BE2C (cell line): ENCODE data around the gene PARD3B.
A peak's percentile ranks its signal among the peaks of the same experiment; 100 is the strongest.

ENCODE experiments used
- DNase-seq: peaks from one replicate; pipeline ENCODE4 v3.0.0-alpha.2; 2020
- H3K27me3 ChIP-seq: fragments of 250-450 bp; sonication (Bioruptor Pico); 2 replicates; pipeline ENCODE4 v1.5.1; 2020; ENCODE audit warnings: mild to moderate bottlenecking
- H3K36me3 ChIP-seq: fragments of 250-450 bp; sonication (Bioruptor Pico); 2 replicates; pipeline ENCODE4 v1.5.1; 2020; ENCODE audit warnings: mild to moderate bottlenecking
- H3K4me1 ChIP-seq: fragments of 250-450 bp; sonication (Bioruptor Pico); 2 replicates; pipeline ENCODE4 v1.5.1; 2020
- H3K4me3 ChIP-seq: 2 replicates; pipeline ENCODE4 v1.5.1; 2011; ENCODE audit warnings: low read depth, low read length
- H3K9me3 ChIP-seq: fragments of 250-450 bp; sonication (Bioruptor Pico); 2 replicates; pipeline ENCODE4 v1.5.1; 2020
- TF ChIP-seq, protein P1 (sequence below): IDR thresholded peaks from 2 replicates; pipeline ENCODE4 v1.5.1; 2012; ENCODE audit warnings: mild to moderate bottlenecking, low read depth, low read length

Gene PARD3B

DNA sequence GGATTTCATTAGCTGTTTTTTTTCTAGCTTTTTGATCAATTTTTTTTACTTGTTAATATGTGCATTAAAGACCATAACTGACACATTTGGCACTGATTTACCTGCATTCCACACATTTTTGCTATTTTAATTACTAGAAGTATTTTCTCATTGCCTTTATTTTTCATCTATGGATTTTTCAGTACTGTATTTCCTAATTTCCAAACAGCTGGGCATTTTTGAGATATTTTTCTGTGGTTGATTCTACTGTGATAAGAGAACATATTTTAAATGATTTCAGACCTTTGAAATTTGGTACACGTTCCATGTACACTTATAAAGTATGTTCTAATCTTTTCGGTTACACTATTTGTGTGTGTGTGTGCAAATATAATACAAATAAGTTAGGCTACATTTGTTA, 135.3 kb downstream of the PARD3B start:
- Histone ChIP-seq H3K4me1 (no peaks in the 10 kb centered on the region), H3K27me3 (no peaks in the 10 kb centered on the region), H3K9me3 (no peaks in the 10 kb centered on the region), H3K4me3 (no peak overlapping the region), H3K36me3 (no peaks in the 10 kb centered on the region)
- TF ChIP-seq, protein P1, sequence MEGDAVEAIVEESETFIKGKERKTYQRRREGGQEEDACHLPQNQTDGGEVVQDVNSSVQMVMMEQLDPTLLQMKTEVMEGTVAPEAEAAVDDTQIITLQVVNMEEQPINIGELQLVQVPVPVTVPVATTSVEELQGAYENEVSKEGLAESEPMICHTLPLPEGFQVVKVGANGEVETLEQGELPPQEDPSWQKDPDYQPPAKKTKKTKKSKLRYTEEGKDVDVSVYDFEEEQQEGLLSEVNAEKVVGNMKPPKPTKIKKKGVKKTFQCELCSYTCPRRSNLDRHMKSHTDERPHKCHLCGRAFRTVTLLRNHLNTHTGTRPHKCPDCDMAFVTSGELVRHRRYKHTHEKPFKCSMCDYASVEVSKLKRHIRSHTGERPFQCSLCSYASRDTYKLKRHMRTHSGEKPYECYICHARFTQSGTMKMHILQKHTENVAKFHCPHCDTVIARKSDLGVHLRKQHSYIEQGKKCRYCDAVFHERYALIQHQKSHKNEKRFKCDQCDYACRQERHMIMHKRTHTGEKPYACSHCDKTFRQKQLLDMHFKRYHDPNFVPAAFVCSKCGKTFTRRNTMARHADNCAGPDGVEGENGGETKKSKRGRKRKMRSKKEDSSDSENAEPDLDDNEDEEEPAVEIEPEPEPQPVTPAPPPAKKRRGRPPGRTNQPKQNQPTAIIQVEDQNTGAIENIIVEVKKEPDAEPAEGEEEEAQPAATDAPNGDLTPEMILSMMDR = no peak
- no peak for DNase-seq

DNA sequence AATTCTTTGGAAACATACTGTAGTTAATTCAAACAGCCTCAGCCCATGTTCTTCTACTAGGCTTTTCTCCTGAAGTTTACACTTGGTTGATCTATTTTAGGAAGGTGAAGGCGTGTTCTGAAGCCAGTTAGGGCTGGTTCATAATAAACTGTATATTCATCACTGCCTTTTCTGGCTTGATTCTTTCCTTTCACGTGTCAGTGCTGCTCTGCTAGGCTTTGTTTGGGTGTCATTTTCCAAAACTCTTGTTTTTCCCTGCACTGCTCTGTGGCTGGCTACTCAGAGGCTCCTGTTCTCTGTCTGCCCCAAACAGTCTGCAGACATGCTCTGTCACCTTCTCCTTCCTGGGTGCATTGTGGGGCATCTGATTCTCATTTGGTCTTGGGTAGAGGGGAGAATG, 136.1 kb downstream of the PARD3B start:
- Histone ChIP-seq H3K9me3 (no peaks in the 10 kb centered on the region), H3K36me3 (no peaks in the 10 kb centered on the region), H3K4me3 (no peak overlapping the region), H3K27me3 (no peaks in the 10 kb centered on the region), H3K4me1 (no peaks in the 10 kb centered on the region)
- DNase-seq = no peak
- TF ChIP-seq, protein P1 = no peak

DNA sequence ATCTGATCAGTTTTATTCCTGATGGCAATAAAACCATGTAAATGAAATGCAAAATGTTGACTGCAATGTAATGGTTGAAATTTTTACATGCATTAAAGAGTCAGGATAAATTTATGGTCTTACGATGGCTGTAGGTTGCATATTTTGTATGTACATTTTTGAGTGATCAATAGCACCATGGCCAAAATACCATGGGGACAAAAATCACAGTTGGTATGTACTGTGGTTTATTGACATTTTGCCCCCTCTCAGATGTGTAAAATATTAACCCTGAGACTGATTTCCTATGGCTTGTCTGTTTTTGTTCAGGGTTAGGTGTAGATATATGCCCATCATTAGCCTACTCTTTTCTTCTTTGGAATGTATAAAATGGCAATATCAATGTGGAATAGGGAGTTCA, 138.1 kb downstream of the PARD3B start:
- TF ChIP-seq, protein P1 = no peak
- DNase-seq = no peak
- Histone ChIP-seq H3K4me1 (no peaks in the 10 kb centered on the region), H3K4me3 (no peak overlapping the region), H3K36me3 (no peaks in the 10 kb centered on the region), H3K27me3 (no peaks in the 10 kb centered on the region), H3K9me3 (no peaks in the 10 kb centered on the region)

DNA sequence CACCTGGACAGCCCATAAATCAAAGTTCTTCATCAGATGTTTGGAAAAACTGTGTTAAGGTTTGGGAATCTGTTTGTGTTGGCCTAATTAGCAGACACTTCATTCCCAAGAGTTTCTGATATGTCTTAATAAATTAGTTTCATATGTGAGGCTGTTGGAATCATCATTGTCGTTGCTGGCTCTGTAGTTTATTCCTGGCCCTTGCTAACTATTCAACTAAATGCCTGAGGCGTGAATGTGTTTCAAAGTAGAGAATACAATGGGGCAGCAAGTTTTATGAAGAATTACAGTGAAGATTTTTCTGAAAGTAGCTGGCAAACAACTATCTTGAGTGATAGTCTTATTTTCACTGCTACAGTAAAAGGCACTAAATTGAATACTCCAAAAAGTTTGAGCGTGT, 141.1 kb downstream of the PARD3B start:
- Histone ChIP-seq H3K9me3 (no peaks in the 10 kb centered on the region), H3K4me1 (no peaks in the 10 kb centered on the region), H3K4me3 (no peak overlapping the region), H3K27me3 (no peaks in the 10 kb centered on the region), H3K36me3 (no peaks in the 10 kb centered on the region)
- TF ChIP-seq, protein P1 = no peak
- DNase-seq = no peak

DNA sequence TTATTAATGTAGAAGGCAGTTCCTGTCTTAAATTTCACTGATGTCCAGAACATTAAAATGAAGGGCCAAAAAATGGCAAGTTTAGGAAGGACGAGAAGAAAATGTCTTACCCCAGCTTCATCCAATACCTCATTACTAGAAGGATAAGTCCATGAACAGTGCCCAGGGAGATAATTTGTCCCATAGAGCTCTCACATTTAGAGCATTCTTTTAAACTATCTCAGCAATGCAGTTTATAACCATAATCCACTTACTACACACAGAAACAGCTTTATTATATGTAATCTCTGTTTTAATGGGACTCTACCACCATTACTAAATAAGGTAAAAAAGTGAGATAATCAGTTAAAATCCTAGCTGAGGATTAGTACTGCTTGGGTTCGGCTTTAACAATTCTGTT, 142.5 kb downstream of the PARD3B start:
- DNase-seq = no peak
- TF ChIP-seq, protein P1 = no peak

DNA sequence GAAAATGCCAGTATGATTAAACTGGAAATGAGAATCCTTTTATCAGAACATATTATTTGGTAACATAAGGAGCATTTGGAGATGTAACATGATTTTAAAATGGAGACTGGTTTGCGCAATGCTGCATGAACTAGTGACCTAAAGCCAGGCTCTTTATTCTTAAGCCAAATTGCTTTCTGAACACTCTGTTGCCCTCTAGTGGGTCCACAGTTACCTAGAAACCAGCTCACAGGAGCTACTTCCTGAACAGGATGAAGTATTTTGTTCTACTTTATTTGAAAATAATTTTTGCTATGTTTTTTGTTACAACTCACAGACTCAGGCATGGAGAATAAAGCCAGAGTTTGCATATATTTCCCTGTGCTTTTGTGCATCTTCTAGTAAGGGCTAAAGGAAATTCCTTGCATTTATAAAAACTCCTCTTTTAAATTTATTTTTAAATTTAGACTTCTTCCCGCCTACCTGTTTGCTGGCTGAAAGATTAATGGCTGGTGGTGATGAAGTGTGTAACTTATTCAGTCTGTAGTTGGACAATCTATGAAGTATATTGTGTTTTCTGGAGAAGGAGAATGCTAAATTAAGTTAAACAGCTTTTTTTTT, 146.7 kb downstream of the PARD3B start:
- TF ChIP-seq, protein P1 = peak; percentile 91
- DNase-seq = peak; percentile 64
- Histone ChIP-seq H3K36me3 (no peaks in the 10 kb centered on the region), H3K27me3 (no peaks in the 10 kb centered on the region), H3K9me3 (no peaks in the 10 kb centered on the region), H3K4me3 (no peak overlapping the region), H3K4me1 (0 out of 2 replicates have a peak, but pooled peaks cover 3% of the 10 kb centered on the region)

More for the DNA sequence above, 142.5 kb downstream of the PARD3B start:
- H3K4me1 ChIP-seq = 0 out of 2 replicates have a peak, but pooled peaks cover 3% of the 10 kb centered on the region
- no peak overlapping the region for H3K4me3 ChIP-seq
- H3K27me3 ChIP-seq = no peaks in the 10 kb centered on the region
- no peaks in the 10 kb centered on the region for H3K9me3 ChIP-seq
- H3K36me3 ChIP-seq = no peaks in the 10 kb centered on the region
